Measurements from ENCODE around the gene NABP2. TPM values are rescaled to one million over a fixed set of nuclear protein-coding genes. Genes with fewer than 3 reads are reported as not detected.

The NABP2 gene
- total RNA-seq, 1 experiment from 2014 or later: 49.0 TPM

DNA sequence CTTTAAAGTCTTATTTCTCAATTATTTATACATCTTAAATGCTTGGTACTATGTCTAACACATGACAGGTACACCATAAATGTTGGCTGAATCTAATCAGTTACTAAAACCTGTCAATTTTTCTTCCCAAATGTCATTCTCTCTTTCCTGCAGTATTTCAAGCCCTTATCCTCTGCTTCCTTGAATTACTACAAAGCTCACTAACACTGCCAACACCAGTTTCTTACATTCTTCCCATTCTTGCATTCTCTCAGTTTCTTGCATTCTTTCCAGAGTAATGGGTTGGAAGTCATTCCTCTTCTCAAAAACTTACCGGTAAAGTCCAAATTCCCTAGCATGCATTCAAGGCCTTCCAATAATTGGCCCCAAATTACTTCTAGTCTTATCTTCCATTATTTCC lies 25.3 kb upstream of the NABP2 start:
- no peaks in the 10 kb centered on the region for H3K27me3 Mint-ChIP-seq (ENCODE audit: low read depth)
- H4K20me1 ChIP-seq (ENCODE audit: control insufficient read depth, insufficient read depth, insufficient read length): no peaks in the 10 kb centered on the region
- WGBS (ENCODE audit: extremely low coverage, insufficient read length, low lambda C conversion rate): no CpG with 5 or more reads among the region's 1 CpG

More for the DNA sequence above, 25.3 kb upstream of the NABP2 start:
- H3K9me3 Mint-ChIP-seq: no peaks in the 10 kb centered on the region
- Histone ChIP-seq H3K9ac (ENCODE audit: extremely low read depth, insufficient read length, low read length) (no peak overlapping the region), H3K27me3 (ENCODE audit: insufficient read depth, low read length) (no peaks in the 10 kb centered on the region), H2AK5ac (ENCODE audit: insufficient read length, low read length) (no peak overlapping the region), H4K8ac (replicated peaks; ENCODE audit: insufficient read length, low read depth, low read length) (no peak overlapping the region), H3K14ac (ENCODE audit: insufficient read depth, low read length) (no peak overlapping the region), H3K27ac (ENCODE audit: insufficient read length, low read depth, low read length) (no peak overlapping the region), H2BK20ac (ENCODE audit: low read depth, low read length, poor library complexity, severe bottlenecking) (no peak overlapping the region), H3K4me2 (ENCODE audit: insufficient read depth, insufficient read length, low read length) (no peak overlapping the region), H4K5ac (ENCODE audit: insufficient read length, low read depth, low read length) (no peak overlapping the region), H3K9me3 (ENCODE audit: control insufficient read depth, low read depth, low read length) (no peaks in the 10 kb centered on the region), H3K23me2 (ENCODE audit: insufficient read length, low read depth, low read length, poor library complexity, severe bottlenecking) (no peaks in the 10 kb centered on the region), H2BK15ac (ENCODE audit: low read depth, low read length) (no peak overlapping the region), H3T11ph (ENCODE audit: low read length) (no peak overlapping the region), H2AFZ (ENCODE audit: low read length) (no peak overlapping the region), H3K79me2 (ENCODE audit: insufficient read depth, low read length) (no peaks in the 10 kb centered on the region), H2BK5ac (ENCODE audit: insufficient read length, low read length) (no peak overlapping the region), H3K23ac (ENCODE audit: insufficient read length, low read depth, low read length) (no peak overlapping the region), H3K79me1 (ENCODE audit: insufficient read depth, low read depth, low read length, poor library complexity, severe bottlenecking) (no peaks in the 10 kb centered on the region), H4K91ac (ENCODE audit: insufficient read length, low read depth, low read length) (no peak overlapping the region), H3K4me1 (ENCODE audit: insufficient read depth, low read length) (no peaks in the 10 kb centered on the region; the same call in 1 of the 2 replicates), H3K56ac (ENCODE audit: insufficient read length, low read depth, low read length) (no peak overlapping the region), H3K18ac (ENCODE audit: insufficient read length, low read depth, low read length) (no peak overlapping the region), H3K4ac (ENCODE audit: low read depth, low read length) (no peak overlapping the region), H2BK120ac (ENCODE audit: low read depth, low read length, poor library complexity, severe bottlenecking) (no peak overlapping the region), H2BK12ac (ENCODE audit: insufficient read length, low read depth, low read length) (no peak overlapping the region)
- H3K4me1 Mint-ChIP-seq: peaks cover 5 to 15% of the 10 kb centered on the region in 2 experiments
- H3K36me3 Mint-ChIP-seq (ENCODE audit: insufficient read depth in 1 of 3, low read depth in 3 of 3): peaks cover 4 to 10% (median 5%) of the 10 kb centered on the region in 3 experiments; a peak in 4 of 7 replicates
- H3K27ac Mint-ChIP-seq: peak overlapping the region in 1 of 3 experiments; percentile 14; a peak in 2 of 7 replicates
- no peak for DNase-seq
- H3K4me3 Mint-ChIP-seq: no peak overlapping the region
- TF ChIP-seq, protein P1, sequence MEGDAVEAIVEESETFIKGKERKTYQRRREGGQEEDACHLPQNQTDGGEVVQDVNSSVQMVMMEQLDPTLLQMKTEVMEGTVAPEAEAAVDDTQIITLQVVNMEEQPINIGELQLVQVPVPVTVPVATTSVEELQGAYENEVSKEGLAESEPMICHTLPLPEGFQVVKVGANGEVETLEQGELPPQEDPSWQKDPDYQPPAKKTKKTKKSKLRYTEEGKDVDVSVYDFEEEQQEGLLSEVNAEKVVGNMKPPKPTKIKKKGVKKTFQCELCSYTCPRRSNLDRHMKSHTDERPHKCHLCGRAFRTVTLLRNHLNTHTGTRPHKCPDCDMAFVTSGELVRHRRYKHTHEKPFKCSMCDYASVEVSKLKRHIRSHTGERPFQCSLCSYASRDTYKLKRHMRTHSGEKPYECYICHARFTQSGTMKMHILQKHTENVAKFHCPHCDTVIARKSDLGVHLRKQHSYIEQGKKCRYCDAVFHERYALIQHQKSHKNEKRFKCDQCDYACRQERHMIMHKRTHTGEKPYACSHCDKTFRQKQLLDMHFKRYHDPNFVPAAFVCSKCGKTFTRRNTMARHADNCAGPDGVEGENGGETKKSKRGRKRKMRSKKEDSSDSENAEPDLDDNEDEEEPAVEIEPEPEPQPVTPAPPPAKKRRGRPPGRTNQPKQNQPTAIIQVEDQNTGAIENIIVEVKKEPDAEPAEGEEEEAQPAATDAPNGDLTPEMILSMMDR (conservative IDR thresholded peaks at IDR 0.05): no peak
